NCI-H226 (cell line): ENCODE measurements around the gene TWIST1.

Source experiments
- DNase-seq: peaks from one replicate; pipeline ENCODE4 v3.0.0-alpha.2; 2015

The TWIST1 gene

GRCh38 chr7:19117091-19117869, at the start of gene TWIST1:
Gene TWIST1, minus strand, starts transcription at chr7:19117636. Its CDS starts 315 bp downstream, at chr7:19117321.
- peak; percentile 75 for DNase-seq

- DNase-seq = peak; percentile 75
Measured at GRCh38 chr7:19161671-19162070, 44.2 kb upstream of the TWIST1 start.

GRCh38 chr7:19146699-19147098, 29.3 kb upstream of the TWIST1 start:
- peak; percentile 48 for DNase-seq

GRCh38 chr7:19145434-19146115, 28.1 kb upstream of the TWIST1 start:
- DNase-seq = no peak

GRCh38 chr7:19144661-19145433, 27.4 kb upstream of the TWIST1 start, which contains the start of gene FERD3L:
Gene FERD3L, minus strand, starts transcription at chr7:19145421. Its CDS starts 59 bp downstream, at chr7:19145362.
- DNase-seq = no peak

GRCh38 chr7:19143881-19144574, 26.6 kb upstream of the TWIST1 start:
- no peak for DNase-seq

- DNase-seq = no peak
Measured at GRCh38 chr7:19139706-19140327, 22.4 kb upstream of the TWIST1 start.

GRCh38 chr7:19133886-19134285, 16.4 kb upstream of the TWIST1 start:
- no peak for DNase-seq

- no peak for DNase-seq
Measured at GRCh38 chr7:19133390-19133789, 16.0 kb upstream of the TWIST1 start.

- no peak for DNase-seq
Measured at GRCh38 chr7:19128856-19129255, 11.4 kb upstream of the TWIST1 start.

- peak; percentile 46 for DNase-seq
Measured at GRCh38 chr7:19121977-19122588, 4.6 kb upstream of the TWIST1 start.

GRCh38 chr7:19119870-19120486, 2.5 kb upstream of the TWIST1 start:
- no peak for DNase-seq

GRCh38 chr7:19119372-19119771, 1.9 kb upstream of the TWIST1 start:
- no peak for DNase-seq

GRCh38 chr7:19118636-19119371, 1.4 kb upstream of the TWIST1 start:
- no peak for DNase-seq

- no peak for DNase-seq
Measured at GRCh38 chr7:19117870-19118608, 603 bp upstream of the TWIST1 start.

GRCh38 chr7:19116121-19117090, 1.0 kb downstream of the TWIST1 start:
- peak; percentile 75 for DNase-seq

GRCh38 chr7:19114551-19114855, 2.9 kb downstream of the TWIST1 start:
- DNase-seq = no peak

GRCh38 chr7:19113855-19114550, 3.4 kb downstream of the TWIST1 start:
- no peak for DNase-seq
